ENCODE measurements around the gene CTSF.
"Not testable (repeated sequence)": the region's sequence is repeated elsewhere in the genome, so short reads cannot be mapped to it uniquely, and the experiment has no call there.

DNA sequence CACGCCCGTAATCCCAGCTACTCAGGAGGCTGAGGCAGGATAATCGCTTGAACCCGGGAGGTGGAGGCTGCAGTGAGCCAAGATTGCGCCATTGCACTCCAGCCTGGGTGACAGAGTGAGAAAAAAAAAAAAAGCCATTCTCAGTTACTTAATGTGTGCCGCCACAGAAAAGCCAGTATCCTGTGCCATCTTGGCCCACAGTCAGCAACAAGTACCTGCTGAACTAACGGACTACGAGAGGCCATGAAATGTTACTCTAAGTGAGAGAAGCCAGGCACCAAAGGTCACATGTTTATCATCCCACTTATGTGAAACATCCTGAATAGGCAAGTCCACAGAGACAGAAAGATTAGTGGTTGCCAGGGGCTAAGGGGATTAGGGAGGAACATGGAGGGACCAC lies 27.8 kb downstream of the CTSF start:
- not testable (repeated sequence) for TF ChIP-seq TCF7 (IDR thresholded peaks at IDR 0.05; ENCODE audit: low read depth); ZBTB21 (CRISPR knock-in tag; IDR thresholded peaks at IDR 0.05); TP53 (CRISPR knock-in tag; conservative IDR thresholded peaks at IDR 0.05); ZNF563 (CRISPR knock-in tag; IDR thresholded peaks at IDR 0.05); NR2F6 (IDR thresholded peaks at IDR 0.05); NR2F6 (CRISPR knock-in tag; IDR thresholded peaks at IDR 0.05); NFIC (IDR thresholded peaks at IDR 0.05; ENCODE audit: low read length); MTA1 (CRISPR knock-in tag; IDR thresholded peaks at IDR 0.05; ENCODE audit: borderline replicate concordance); CEBPB (IDR thresholded peaks at IDR 0.05; ENCODE audit: borderline replicate concordance, low read depth, low read length); ETV5 (CRISPR knock-in tag; IDR thresholded peaks at IDR 0.05; ENCODE audit: borderline replicate concordance); POLR2A (IDR thresholded peaks at IDR 0.05; ENCODE audit: insufficient read depth in 1 of 2, low read depth in 2 of 2, low read length in 2 of 2); ZNF24 (IDR thresholded peaks at IDR 0.05)
